Articular chondrocyte of knee joint (primary cell): ENCODE data around the gene MOCOS. TPM values are rescaled to one million over a fixed set of nuclear protein-coding genes. Genes with fewer than 3 reads are reported as not detected.

Experiments
- total RNA-seq: library from RNA; depleted of rRNA; stranded (reverse); fragments of >200 nt; gene quantifications from 2 replicates; pipeline ENCODE4 v1.2.3, GENCODE V29; 2012

MOCOS gene
- 10.6 and 12.5 TPM in 2 replicates for total RNA-seq

GRCh38 chr18:36187193-36187825 lies at the start of gene MOCOS:
Gene MOCOS, plus strand, starts transcription at chr18:36187497. Its CDS starts 43 bp downstream, at chr18:36187540.

GRCh38 chr18:36297417-36298125 lies 110.3 kb downstream of the MOCOS start, which contains the start of gene FHOD3:
Gene FHOD3, plus strand, starts transcription at chr18:36297713. Its CDS starts 123 bp downstream, at chr18:36297836.

Other genes starting within 250 kb of the MOCOS start
- gene RPRD1A, start 119.9 kb upstream of the MOCOS start, total RNA-seq: 48.1 and 48.3 TPM in 2 replicates
- 126 and 130 TPM in 2 replicates for gene SLC39A6, start 58.2 kb upstream of the MOCOS start, total RNA-seq
- gene ELP2, start 57.6 kb upstream of the MOCOS start, total RNA-seq: 112 and 129 TPM in 2 replicates
- gene FHOD3, start 110.2 kb downstream of the MOCOS start, total RNA-seq: 38.3 and 49.9 TPM in 2 replicates